HG03565 (cell line): ENCODE results near the gene CREB3L2.
"Not testable (repeated sequence)": the region's sequence is repeated elsewhere in the genome, so short reads cannot be mapped to it uniquely, and the experiment has no call there.

Source experiments
- ATAC-seq: cut with Tn5 transposase; IDR thresholded peaks from one replicate; pipeline ENCODE4 v1.9.1; 2021; ENCODE audit warnings: mild to moderate bottlenecking, moderate library complexity; ENCODE audit not compliant: unreplicated experiment

Gene CREB3L2

GRCh38 chr7:138014686-138015085 lies 12.8 kb upstream of the CREB3L2 start:
- no peak for ATAC-seq

GRCh38 chr7:138014201-138014600 lies 12.3 kb upstream of the CREB3L2 start:
- ATAC-seq: not testable (repeated sequence)

- ATAC-seq: no peak
Measured at GRCh38 chr7:138009350-138009653, 7.4 kb upstream of the CREB3L2 start.

GRCh38 chr7:138008588-138009349 lies 6.9 kb upstream of the CREB3L2 start:
- no peak for ATAC-seq

- no peak for ATAC-seq
Measured at GRCh38 chr7:138008019-138008587, 6.2 kb upstream of the CREB3L2 start.

GRCh38 chr7:138006106-138006505 lies 4.2 kb upstream of the CREB3L2 start:
- no peak for ATAC-seq

GRCh38 chr7:138004936-138005335 lies 3.0 kb upstream of the CREB3L2 start:
- ATAC-seq: no peak

GRCh38 chr7:138004046-138004445 lies 2.2 kb upstream of the CREB3L2 start:
- ATAC-seq: no peak

GRCh38 chr7:138002828-138003189 lies 923 bp upstream of the CREB3L2 start:
- ATAC-seq: no peak

GRCh38 chr7:138002096-138002827 lies 376 bp upstream of the CREB3L2 start:
- ATAC-seq: peak; percentile 96

GRCh38 chr7:138000081-138000701 lies 1.7 kb downstream of the CREB3L2 start:
- ATAC-seq: no peak

- ATAC-seq: no peak
Measured at GRCh38 chr7:137999496-138000080, 2.3 kb downstream of the CREB3L2 start.

GRCh38 chr7:137998250-137998649 lies 3.6 kb downstream of the CREB3L2 start:
- ATAC-seq: no peak

GRCh38 chr7:137996871-137997270 lies 5.0 kb downstream of the CREB3L2 start:
- ATAC-seq: no peak

GRCh38 chr7:137996386-137996851 lies 5.5 kb downstream of the CREB3L2 start:
- no peak for ATAC-seq

- ATAC-seq: no peak
Measured at GRCh38 chr7:137994216-137994615, 7.7 kb downstream of the CREB3L2 start.

- ATAC-seq: no peak
Measured at GRCh38 chr7:137993395-137993743, 8.5 kb downstream of the CREB3L2 start.

GRCh38 chr7:137992550-137993394 lies 9.1 kb downstream of the CREB3L2 start:
- peak; percentile 46 for ATAC-seq

- ATAC-seq: no peak
Measured at GRCh38 chr7:137992104-137992549, 9.8 kb downstream of the CREB3L2 start.

- ATAC-seq: no peak
Measured at GRCh38 chr7:137990251-137990941, 11.5 kb downstream of the CREB3L2 start.
